ENCODE results near the gene CPNE7. TPM values are rescaled to one million over a fixed set of nuclear protein-coding genes. Genes with fewer than 3 reads are reported as not detected.

The CPNE7 gene
- total and polyA plus RNA-seq, 7 donors, result 0.41 to 3.3 (median 0.71) TPM; not detected in 4

- Histone ChIP-seq H3K4me1 (no peaks in the 10 kb centered on the region), H3K36me3 (no peaks in the 10 kb centered on the region), H3K9me3 (no peaks in the 10 kb centered on the region), H3K4me3 (no peak overlapping the region), H3K27me3 (peaks cover 10 to 77% (median 21%) of the 10 kb centered on the region in 3 donors), H3K27ac (no peak overlapping the region)
- intact Hi-C loops (cut with DNase I), result no loop called here
- no peak for TF ChIP-seq CTCF (IDR thresholded peaks at IDR 0.05)
- no peak for TF ChIP-seq EP300 (IDR thresholded peaks at IDR 0.05)
- no peak for TF ChIP-seq POLR2AphosphoS5 (IDR thresholded peaks at IDR 0.05)
- TF ChIP-seq POLR2A (IDR thresholded peaks at IDR 0.05), result no peak
- no peak for DNase-seq
- 65 to 89% methylated on average over 20 of the region's 20 CpGs for WGBS, 2 donors
These were observed 41.1 kb downstream of the CPNE7 start for GRCh38 chr16:89616623-89617022.

DNA sequence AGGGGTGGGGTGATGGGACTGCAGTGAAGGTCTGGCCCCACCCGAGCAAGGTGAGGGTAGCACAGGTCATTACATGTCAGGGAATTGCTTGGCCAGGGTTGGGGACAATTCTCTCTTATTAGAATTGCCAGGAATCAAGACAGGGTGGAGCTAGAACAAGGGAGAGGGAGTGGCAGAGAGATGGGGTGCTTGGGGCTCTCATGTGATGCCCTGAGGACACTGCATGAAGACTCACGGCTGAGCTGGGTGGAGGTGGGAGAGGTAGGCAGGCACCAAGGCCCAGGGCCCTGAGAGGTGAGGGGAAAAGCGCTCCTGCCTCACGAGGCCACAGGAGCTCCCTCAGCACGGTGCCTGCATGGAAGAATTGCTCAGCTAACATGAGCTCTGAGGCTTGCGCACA, 41.5 kb downstream of the CPNE7 start:
- no peak overlapping the region for H3K4me3 ChIP-seq
- no peaks in the 10 kb centered on the region for H3K36me3 ChIP-seq
- no peak overlapping the region for H3K27ac ChIP-seq
- peaks cover 10 to 81% (median 22%) of the 10 kb centered on the region in 3 donors for H3K27me3 ChIP-seq
- intact Hi-C loops (cut with DNase I), result no loop called here
- 51 to 66% methylated on average over 6 of the region's 6 CpGs for WGBS, 2 donors
- H3K4me1 ChIP-seq, result no peaks in the 10 kb centered on the region
- no peak for DNase-seq
- TF ChIP-seq CTCF (IDR thresholded peaks at IDR 0.05), result no peak
- TF ChIP-seq POLR2AphosphoS5 (IDR thresholded peaks at IDR 0.05), result no peak
- no peak for TF ChIP-seq EP300 (IDR thresholded peaks at IDR 0.05)
- no peak for TF ChIP-seq POLR2A (IDR thresholded peaks at IDR 0.05)
- H3K9me3 ChIP-seq, result no peaks in the 10 kb centered on the region

- WGBS, 2 donors, result 50 to 67% methylated on average over 16 of the region's 16 CpGs
- no peak overlapping the region for H3K27ac ChIP-seq
- TF ChIP-seq POLR2AphosphoS5 (IDR thresholded peaks at IDR 0.05) (no peak), EP300 (IDR thresholded peaks at IDR 0.05) (no peak), CTCF (IDR thresholded peaks at IDR 0.05) (no peak), POLR2A (IDR thresholded peaks at IDR 0.05) (no peak)
- H3K4me1 ChIP-seq, result no peaks in the 10 kb centered on the region
- no peaks in the 10 kb centered on the region for H3K36me3 ChIP-seq
- no peaks in the 10 kb centered on the region for H3K9me3 ChIP-seq
- peaks cover 10 to 79% (median 22%) of the 10 kb centered on the region in 3 donors for H3K27me3 ChIP-seq
- no peak overlapping the region for H3K4me3 ChIP-seq
- DNase-seq, result no peak
- intact Hi-C loops (cut with DNase I), result no loop called here
These were observed 42.8 kb downstream of the CPNE7 start for GRCh38 chr16:89618109-89618998.

GRCh38 chr16:89619840-89620239, 44.3 kb downstream of the CPNE7 start:
- TF ChIP-seq POLR2A (IDR thresholded peaks at IDR 0.05), result no peak
- Histone ChIP-seq H3K27me3 (peaks cover 10 to 75% (median 20%) of the 10 kb centered on the region in 3 donors), H3K27ac (no peak overlapping the region), H3K4me1 (peaks cover 0 to 5% (median 0%) of the 10 kb centered on the region in 4 donors), H3K9me3 (no peaks in the 10 kb centered on the region), H3K4me3 (no peak overlapping the region), H3K36me3 (no peaks in the 10 kb centered on the region)
- no peak for DNase-seq
- 68 to 74% methylated on average over 12 of the region's 12 CpGs for WGBS, 2 donors
- intact Hi-C loops (cut with DNase I), result no loop called here

DNA sequence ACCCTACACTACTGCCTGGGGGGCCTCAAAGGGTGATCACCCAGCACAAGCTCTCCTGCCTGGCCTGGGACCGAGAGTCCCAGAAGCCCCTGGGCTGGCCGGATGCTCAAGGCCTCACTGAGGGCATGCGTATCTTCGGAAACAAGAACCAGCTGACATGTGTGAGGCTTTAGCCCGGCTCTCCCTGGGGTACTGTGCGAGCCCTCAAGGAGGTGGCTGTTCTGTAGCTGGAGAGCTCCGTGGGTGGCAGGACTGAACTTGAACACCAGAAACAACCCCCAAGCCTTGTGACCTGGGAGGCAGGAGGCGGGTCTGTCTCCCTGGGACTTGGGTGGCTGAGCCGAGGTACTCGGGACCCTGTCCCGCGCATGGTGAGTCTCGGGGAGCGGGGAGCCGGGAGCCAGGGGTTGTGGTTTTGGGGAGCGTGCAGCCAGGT, 44.9 kb downstream of the CPNE7 start:
- TF ChIP-seq POLR2AphosphoS5 (IDR thresholded peaks at IDR 0.05), result no peak
- TF ChIP-seq POLR2A (IDR thresholded peaks at IDR 0.05), result no peak
- no peak for TF ChIP-seq EP300 (IDR thresholded peaks at IDR 0.05)
- Histone ChIP-seq H3K4me3 (no peak overlapping the region), H3K36me3 (no peaks in the 10 kb centered on the region), H3K4me1 (peaks cover 0 to 5% (median 0%) of the 10 kb centered on the region in 4 donors), H3K9me3 (no peaks in the 10 kb centered on the region), H3K27me3 (peaks cover 5 to 75% (median 15%) of the 10 kb centered on the region in 3 donors), H3K27ac (no peak overlapping the region)
- 84 to 86% methylated on average over 16 of the region's 16 CpGs for WGBS, 2 donors
- intact Hi-C loops (cut with DNase I), result no loop called here
- no peak for DNase-seq
